Natural killer cell (primary cell): ENCODE measurements around the gene LRAT. TPM values are rescaled to one million over a fixed set of nuclear protein-coding genes. Genes with fewer than 3 reads are reported as not detected.

Experiments used
- ATAC-seq, 3 donors: fragments of 150-1000 bp in 2 of 3; fragments of 200-7000 bp in 1 of 3; cut with Tn5 transposase; 1 replicate in 1 of 3; 2 replicates in 2 of 3; pipeline ENCODE4 v1.10.0; 2021; ENCODE audit warnings: mild to moderate bottlenecking in 2 of 3, moderate library complexity in 2 of 3
- DNase-seq, 2 donors: peaks; one replicate each; pipeline versions ENCODE4 v3.0.0 to v3.0.0-alpha.2; 2013 to 2021; ENCODE audit warnings: mixed read lengths in 1 of 2
- H3K27ac ChIP-seq: one replicate; pipeline ENCODE4 v1.5.1; 2013; ENCODE audit warnings: mild to moderate bottlenecking, low read length
- H3K27me3 ChIP-seq: one replicate; pipeline ENCODE4 v1.6.1; 2013; ENCODE audit warnings: low read length; ENCODE audit not compliant: control insufficient read depth, insufficient read depth
- H3K36me3 ChIP-seq: one replicate; pipeline ENCODE4 v1.6.1; 2013; ENCODE audit warnings: low read length; ENCODE audit not compliant: control insufficient read depth, insufficient read depth
- H3K4me1 ChIP-seq: one replicate; pipeline ENCODE4 v1.6.1; 2013; ENCODE audit warnings: low read length; ENCODE audit not compliant: control insufficient read depth, insufficient read depth
- H3K4me3 ChIP-seq: one replicate; pipeline ENCODE4 v1.5.1; 2013; ENCODE audit warnings: low read length
- H3K9me3 ChIP-seq: one replicate; pipeline ENCODE4 v1.6.1; 2013; ENCODE audit warnings: low read length; ENCODE audit not compliant: control insufficient read depth, insufficient read depth
- H3K27ac Mint-ChIP-seq, 2 donors: one replicate each; pipeline ENCODE4 v1.8.0; 2022; ENCODE audit warnings: mild to moderate bottlenecking in 2 of 2, mixed read lengths in 2 of 2, moderate library complexity in 1 of 2
- H3K27me3 Mint-ChIP-seq, 2 donors: one replicate each; pipeline ENCODE4 v1.8.0; 2022; ENCODE audit warnings: low read depth in 2 of 2, mixed read lengths in 2 of 2
- H3K36me3 Mint-ChIP-seq: one replicate; pipeline ENCODE4 v1.8.0; 2022; ENCODE audit warnings: mixed read lengths
- H3K4me1 Mint-ChIP-seq, 2 donors: one replicate each; pipeline ENCODE4 v1.8.0; 2022; ENCODE audit warnings: mixed read lengths in 2 of 2
- H3K4me3 Mint-ChIP-seq: one replicate; pipeline ENCODE4 v1.8.0; 2022; ENCODE audit warnings: mild to moderate bottlenecking, moderate library complexity, mixed read lengths
- H3K9me3 Mint-ChIP-seq, 2 donors: one replicate each; pipeline ENCODE4 v1.8.0; 2022; ENCODE audit warnings: mixed read lengths in 2 of 2
- CTCF ChIP-seq: fragments of 200-600 bp; IDR thresholded peaks from one replicate; pipeline ENCODE4 v1.8.0; 2022; ENCODE audit warnings: antibody characterized with exemption
- WGBS: methylation state at CpG from one replicate; pipeline ENCODE4 v1.1.7; 2013; ENCODE audit warnings: missing lambda C conversion rate; ENCODE audit not compliant: insufficient coverage; 5-methylcytosine and 5-hydroxymethylcytosine counted together
- intact Hi-C: fragments of 100-400 bp; cut with micrococcal nuclease; formaldehyde crosslinking; loops from one replicate; pipeline ENCODE4 v1.14.2; 2022
- total RNA-seq, 4 donors: library from RNA; stranded (reverse); fragments of 120-200 nt in 1 of 4; gene quantifications; one replicate each; pipeline versions ENCODE4 v1.2.3 to v1.2.4, GENCODE V29; 2013 to 2022

Gene LRAT
- total RNA-seq, 3 donors from 2014 or later (not counting 1 experiment from before 2014, with no cell fraction given) = not detected

- Histone ChIP-seq H3K9me3 (no peaks in the 10 kb centered on the region), H3K27ac (no peak overlapping the region), H3K27me3 (no peaks in the 10 kb centered on the region), H3K4me3 (no peak overlapping the region), H3K4me1 (no peaks in the 10 kb centered on the region), H3K36me3 (no peaks in the 10 kb centered on the region)
- Mint-ChIP-seq H3K4me1 (no peaks in the 10 kb centered on the region), H3K9me3 (peaks cover 0 to 3% of the 10 kb centered on the region in 2 donors), H3K4me3 (no peak overlapping the region), H3K36me3 (no peaks in the 10 kb centered on the region), H3K27me3 (no peaks in the 10 kb centered on the region), H3K27ac (no peak overlapping the region)
- DNase-seq (no peak), ATAC-seq (no peak)
- intact Hi-C loops = no loop called here
- WGBS = 81% methylated on average over 2 of the region's 2 CpGs
- TF ChIP-seq CTCF = no peak
Observed at GRCh38 chr4:154760895-154761294, 17.1 kb downstream of the LRAT start.

GRCh38 chr4:154778264-154778663 lies 34.5 kb downstream of the LRAT start:
- H3K9me3 ChIP-seq = no peaks in the 10 kb centered on the region

GRCh38 chr4:154779362-154779947 lies 35.7 kb downstream of the LRAT start:
- peaks cover 0 to 10% of the 10 kb centered on the region in 2 donors for H3K27me3 Mint-ChIP-seq
- no peak for TF ChIP-seq CTCF
- Histone ChIP-seq H3K27me3 (no peaks in the 10 kb centered on the region), H3K36me3 (no peaks in the 10 kb centered on the region), H3K4me3 (no peak overlapping the region), H3K9me3 (no peaks in the 10 kb centered on the region), H3K27ac (no peak overlapping the region), H3K4me1 (no peaks in the 10 kb centered on the region)
- no peaks in the 10 kb centered on the region for H3K4me1 Mint-ChIP-seq
- no peak overlapping the region for H3K27ac Mint-ChIP-seq
- peaks cover 3 to 11% of the 10 kb centered on the region in 2 donors for H3K9me3 Mint-ChIP-seq
- WGBS = 71% methylated on average over 1 of the region's 3 CpGs
- DNase-seq (no peak), ATAC-seq (no peak)
- H3K4me3 Mint-ChIP-seq = no peak overlapping the region
- H3K36me3 Mint-ChIP-seq = no peaks in the 10 kb centered on the region
- intact Hi-C loops = no loop called here

More at GRCh38 chr4:154778264-154778663, 34.5 kb downstream of the LRAT start:
- DNase-seq = no peak
- no peak overlapping the region for H3K27ac ChIP-seq
- H3K4me1 ChIP-seq = no peaks in the 10 kb centered on the region
- Mint-ChIP-seq H3K4me3 (no peak overlapping the region), H3K27me3 (peaks cover 0 to 10% of the 10 kb centered on the region in 2 donors), H3K36me3 (no peaks in the 10 kb centered on the region), H3K27ac (no peak overlapping the region), H3K4me1 (no peaks in the 10 kb centered on the region), H3K9me3 (peaks cover 3 to 12% of the 10 kb centered on the region in 2 donors)
- no peaks in the 10 kb centered on the region for H3K36me3 ChIP-seq
- ATAC-seq = no peak
- no peaks in the 10 kb centered on the region for H3K27me3 ChIP-seq
- no peak overlapping the region for H3K4me3 ChIP-seq
- intact Hi-C loops = no loop called here
- no peak for TF ChIP-seq CTCF
- 80% methylated on average over 1 of the region's 1 CpG for WGBS
